ENCODE measurements around the gene BLTP2.
"Not testable (repeated sequence)": the region's sequence is repeated elsewhere in the genome, so short reads cannot be mapped to it uniquely, and the experiment has no call there.

Gene BLTP2

DNA sequence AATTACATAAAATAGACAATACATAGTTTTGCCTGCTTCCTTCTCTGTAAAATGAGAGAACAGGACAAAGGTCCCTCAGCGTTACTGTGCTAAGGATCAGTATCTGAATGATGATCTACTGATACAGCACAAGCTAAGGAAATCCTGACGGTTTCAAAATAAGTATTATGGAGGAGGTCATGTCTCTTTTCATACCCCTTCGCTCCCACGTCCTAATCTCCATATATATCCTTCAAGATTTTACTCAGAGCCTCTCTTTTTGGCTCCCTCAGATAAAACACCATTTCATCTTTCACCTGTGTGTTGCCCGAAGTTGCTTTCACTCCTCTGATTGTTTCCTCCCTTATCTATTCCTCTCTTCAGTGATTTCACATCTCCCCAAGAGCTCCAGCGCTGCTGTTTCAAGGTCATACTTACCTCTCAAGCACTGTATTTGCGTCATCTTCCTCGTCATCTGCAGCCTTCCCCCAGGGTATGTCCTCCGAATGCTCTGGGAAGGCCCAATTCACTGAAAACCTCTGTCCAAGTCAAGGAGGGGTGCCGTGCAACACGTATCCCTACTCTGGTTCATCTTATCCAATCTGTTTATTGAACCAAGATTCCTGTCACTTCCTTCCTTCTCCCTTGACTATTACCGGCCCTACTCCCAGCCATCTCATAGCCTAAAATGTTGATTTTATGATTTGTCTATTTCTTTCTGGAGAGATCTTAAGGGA is 1.2 kb upstream of the BLTP2 start:
- no peak for DNase-seq (ENCODE audit: low spot score)

DNA sequence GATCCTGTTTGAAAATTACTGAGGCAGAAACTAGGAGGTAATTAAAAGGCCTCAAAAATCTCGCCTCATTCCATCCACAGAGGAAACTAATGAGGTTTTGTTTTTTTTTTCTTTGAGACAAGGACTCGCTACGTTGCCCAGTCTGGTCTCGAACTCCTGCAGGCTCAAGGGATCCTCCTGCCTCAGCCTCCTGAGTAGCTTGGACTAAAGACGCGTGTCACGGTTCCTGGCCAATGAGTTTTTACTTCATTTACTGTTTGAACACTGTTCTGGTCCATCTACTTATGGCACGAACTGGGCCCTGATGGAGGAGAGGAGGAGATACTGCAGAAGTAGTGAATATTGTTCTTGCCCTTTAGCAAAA is 600 bp upstream of the BLTP2 start:
- DNase-seq (ENCODE audit: low spot score) = peak; percentile 20

DNA sequence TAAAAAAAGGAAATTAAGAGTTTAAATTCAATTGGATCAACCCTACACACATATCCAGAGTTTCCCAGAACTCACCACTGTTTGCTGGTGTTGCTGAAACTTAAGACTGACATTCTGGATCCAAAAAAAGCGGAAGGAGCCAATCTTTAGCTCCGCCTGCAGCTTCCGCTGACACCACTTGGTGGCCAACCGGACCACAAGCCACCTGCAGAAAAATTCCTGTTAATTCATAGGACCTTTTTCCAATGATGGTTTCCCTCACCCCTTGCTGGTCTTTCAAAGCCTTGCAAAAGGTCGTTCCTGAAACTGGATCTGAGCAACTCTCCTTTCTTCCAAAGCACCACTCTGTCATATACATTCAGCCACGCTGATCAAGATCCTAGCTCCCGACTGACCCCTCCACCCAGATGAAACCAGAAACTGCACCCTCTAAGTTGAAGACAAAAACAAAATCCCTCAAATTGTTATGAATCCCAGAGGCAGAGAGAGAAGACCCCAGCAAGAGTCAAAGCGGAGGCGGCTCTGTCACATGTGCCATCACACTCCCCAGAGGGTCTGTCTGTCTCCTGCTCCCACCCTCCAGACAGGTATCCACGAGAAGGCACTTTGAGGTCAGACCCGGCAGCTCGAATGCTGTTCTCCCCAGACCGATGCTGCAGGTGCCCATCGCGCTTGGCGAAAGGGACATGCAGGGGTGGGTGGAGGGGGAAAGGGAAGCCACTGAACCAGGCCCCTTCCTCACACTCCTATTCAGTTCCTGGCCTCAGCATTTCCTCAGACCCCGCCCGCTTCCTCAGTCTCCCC is 773 bp downstream of the BLTP2 start:
- DNase-seq (ENCODE audit: low spot score) = peak; percentile 57

DNA sequence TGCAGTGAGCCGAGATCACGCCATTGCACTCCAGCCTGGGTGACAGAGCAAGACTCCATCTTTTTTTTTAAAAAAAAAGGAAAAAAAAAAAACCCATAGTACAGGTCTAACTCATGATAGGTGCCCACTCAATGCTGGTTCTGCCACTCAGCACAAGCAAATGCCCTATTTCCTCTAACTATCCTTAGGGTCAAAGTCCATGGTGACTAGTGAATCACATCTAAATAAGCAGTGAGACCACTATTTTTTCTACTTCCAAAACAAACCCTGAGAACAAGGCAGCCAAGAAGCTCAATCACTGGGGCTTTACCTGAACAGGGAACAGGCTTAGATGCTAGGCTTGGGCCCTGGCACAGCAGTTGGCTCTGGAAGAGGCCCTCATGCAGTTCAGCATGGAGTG is 3.4 kb downstream of the BLTP2 start:
- no peak for DNase-seq (ENCODE audit: low spot score)

DNA sequence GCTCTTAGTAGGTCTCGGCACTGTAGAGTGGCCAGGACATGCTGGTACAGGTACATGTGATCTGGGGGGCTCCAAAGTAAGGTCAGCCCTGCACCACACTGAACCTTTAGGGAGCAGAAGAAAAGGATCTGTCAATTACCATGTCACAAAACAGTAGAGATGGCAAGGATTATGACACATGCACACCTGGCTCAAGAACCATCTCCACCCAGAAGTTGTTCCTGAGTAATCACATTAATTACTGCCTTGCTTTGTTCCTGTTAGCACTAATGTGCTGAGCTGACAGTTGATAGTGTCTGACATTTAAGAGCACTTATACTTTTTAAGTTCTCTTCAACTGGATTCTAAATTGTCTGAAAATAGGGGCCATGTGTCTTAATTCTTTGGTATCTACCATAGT is 9.5 kb downstream of the BLTP2 start:
- no peak for DNase-seq (ENCODE audit: low spot score)

DNA sequence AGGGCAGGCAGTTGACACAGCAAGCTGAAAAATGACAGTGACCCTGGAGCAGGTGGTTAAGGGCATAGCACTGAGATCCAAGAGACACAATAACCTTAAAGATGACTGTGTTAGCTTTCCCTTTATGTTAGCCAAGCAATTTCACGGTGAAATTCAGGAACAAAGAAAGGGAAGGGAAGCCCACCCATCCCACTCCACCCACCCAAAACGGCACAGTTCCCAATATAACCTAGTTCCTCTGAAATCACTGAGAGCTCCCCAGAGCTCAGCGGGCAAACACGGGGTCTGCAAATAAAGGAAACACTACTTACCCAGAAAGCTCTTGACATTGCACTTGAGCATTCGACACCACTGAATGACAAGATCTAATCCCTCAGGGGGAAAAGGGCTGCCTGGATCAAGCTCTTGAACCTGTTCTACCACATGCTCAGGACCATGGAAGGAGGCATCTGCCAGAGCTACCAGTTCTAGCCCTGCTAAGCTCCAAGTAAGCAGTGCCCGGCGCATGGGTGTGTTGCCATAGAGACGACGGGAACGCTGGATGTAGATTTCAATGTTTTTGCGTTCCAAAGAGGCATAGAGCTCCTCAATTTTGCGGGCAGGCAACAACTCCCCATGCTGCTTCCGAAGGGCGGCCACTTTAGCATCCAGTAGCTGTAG is 10.6 kb downstream of the BLTP2 start:
- DNase-seq (ENCODE audit: low spot score) = no peak

DNA sequence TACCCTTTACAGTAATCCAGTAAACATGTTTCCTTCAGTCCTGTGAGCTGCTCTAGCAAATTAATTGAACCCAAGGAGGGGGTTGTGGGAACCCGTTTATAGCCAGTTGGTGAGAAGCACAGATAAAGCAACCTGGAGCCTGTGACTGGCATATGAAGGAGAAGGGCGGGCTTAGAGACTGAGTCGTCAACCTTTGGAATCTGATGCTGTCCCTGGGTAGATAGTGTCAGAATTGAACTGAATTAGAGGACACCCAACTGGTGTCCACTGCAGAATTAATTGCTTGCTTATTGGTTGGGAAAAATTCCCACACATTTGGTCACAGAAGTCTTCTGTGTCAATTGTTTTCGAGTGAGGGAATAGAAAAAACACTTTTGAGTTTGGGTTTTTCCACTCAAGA is 18.1 kb downstream of the BLTP2 start:
- DNase-seq (ENCODE audit: low spot score) = no peak

DNA sequence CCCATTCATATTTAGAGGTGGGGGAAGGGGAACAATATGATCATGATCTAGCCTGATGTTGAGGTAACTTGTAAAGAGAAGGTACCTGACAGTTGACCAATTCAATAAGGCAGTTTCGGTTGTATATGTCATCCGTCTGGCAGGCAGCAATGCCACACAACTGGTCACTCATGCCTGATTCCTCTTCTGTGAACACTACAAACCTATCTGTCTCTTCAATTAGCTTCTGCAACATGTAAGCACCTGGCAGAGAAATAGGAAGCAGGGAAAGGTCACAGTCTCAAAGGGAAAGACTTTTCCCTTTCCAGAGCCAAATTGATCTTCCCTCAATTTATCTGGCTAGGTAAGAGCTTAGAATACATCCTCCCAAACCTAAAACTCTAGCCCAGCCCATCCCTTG is 20.8 kb downstream of the BLTP2 start:
- no peak for DNase-seq (ENCODE audit: low spot score)

DNA sequence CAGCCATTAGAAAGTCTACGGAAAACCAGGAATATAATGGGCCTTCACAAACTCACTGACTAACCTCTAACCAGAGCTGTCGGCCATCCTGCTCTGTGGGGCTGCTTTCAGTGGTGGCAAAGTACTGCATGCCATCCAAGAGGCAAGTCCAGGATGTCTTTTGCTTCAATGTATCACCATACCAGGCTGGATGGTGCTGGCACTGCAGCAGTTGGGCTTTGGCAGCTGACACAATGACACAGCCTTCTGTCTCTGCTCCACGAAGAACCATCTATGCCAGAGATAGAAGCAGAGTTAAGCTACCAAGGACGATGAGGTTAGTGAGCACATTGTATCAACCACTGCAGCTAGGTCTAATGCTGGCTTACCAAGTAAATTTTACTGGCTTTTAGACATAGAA is 21.3 kb downstream of the BLTP2 start:
- no peak for DNase-seq (ENCODE audit: low spot score)

DNA sequence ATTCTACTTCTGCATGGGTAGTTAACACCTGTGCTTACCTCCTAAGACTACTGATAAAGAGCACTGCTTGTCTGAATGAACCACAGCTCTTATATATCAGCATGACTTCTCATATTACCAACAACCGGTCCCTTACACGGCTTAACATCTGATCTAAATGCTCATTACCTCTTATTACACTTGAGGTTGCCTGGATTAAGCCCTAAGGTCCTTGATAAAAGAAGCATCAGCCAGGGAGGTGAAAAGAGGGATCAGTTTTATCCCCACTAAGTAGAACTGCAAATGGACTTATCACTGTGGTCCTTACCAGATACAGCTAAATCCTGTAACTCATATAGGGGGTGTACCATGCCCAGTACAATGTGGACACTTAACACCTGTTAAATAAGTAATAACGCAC is 22.8 kb downstream of the BLTP2 start:
- DNase-seq (ENCODE audit: low spot score) = no peak

DNA sequence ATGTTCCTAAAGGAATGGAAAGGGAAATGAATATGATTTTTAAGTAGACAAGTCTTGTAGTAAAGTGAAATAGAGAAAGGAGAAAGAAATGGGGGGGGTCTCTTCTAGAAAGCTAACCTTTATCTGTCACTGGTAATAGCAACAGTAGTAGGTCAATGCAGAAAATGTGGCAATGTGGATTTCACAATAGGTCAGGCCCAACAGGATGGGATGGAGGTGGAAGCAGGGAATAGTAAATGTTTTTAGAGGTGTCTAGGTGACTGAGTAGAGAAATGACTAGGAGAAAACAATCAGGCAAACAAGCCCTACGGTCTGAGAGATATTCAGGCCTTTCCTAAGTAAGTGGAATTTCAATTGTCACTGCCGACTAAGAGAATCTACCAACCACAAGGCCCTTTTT is 24.9 kb downstream of the BLTP2 start:
- no peak for DNase-seq (ENCODE audit: low spot score)

DNA sequence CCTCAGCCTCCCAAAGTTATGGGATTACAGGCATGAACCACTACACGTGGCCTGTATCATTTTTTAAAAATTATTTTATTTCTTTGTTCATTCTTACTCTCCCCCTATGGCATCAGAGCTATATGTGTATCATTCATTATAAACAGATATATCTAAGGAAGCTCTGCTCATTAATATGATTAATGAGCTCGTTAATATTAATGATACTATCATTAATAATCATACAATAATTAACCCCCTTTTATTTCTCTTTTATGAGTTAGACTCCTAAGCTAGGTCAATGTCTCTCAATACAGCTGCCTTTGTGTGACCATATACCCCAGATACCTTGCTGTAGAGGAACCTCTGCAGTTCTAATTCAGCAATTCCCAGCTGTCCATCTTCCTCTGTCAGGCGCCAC is 26.5 kb downstream of the BLTP2 start:
- no peak for DNase-seq (ENCODE audit: low spot score)

DNA sequence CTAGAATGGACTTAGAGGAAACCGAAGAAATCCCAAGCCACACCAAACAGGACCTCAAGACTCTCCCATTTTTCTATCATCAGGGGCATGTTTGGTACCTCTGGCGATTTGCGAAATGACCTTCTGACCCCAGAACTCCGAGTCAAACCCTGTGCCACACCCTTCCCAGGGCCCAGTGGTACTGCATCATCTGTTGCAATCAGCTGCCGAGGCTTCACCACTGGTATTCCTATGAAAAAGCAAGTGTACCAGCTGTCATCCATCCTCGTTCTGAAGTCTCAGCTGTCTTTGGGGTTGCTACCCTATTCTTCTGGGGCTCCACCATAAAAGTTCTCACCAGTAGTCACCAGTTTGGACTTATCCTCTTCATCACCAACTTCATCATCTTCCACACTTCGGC is 28.7 kb downstream of the BLTP2 start:
- no peak for DNase-seq (ENCODE audit: low spot score)

DNA sequence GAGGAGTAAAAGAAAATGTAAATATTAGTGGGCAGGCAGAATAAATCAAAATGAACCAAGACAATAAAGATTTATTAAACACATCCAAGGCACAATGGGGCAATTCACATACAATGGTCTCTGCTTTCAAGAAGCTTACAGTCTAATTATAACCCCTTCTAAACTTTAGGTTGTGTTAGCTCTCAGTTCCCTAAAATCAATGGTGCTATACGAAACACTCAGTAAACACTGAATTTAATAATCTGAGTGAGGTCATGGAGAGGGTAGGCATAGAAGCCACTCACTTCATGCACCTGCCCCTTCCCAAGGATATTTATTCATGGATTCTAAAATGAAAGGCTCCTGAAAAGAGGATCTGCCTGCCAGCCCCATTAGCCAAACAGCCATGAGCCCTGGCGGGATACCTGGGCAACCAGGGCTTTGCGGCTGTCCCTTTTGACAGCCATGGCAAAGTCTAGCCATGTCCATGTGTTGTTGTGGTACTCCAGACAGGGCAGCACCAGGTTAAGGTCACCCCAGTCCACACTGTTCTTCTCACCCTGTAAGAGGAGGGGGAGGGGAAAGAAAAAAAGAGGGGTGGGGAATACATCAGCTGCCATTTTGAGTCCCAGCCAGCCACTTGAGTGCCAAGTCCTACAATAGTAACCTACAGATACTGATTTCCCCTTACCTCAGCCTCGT is 29.6 kb downstream of the BLTP2 start:
- DNase-seq (ENCODE audit: low spot score) = no peak

DNA sequence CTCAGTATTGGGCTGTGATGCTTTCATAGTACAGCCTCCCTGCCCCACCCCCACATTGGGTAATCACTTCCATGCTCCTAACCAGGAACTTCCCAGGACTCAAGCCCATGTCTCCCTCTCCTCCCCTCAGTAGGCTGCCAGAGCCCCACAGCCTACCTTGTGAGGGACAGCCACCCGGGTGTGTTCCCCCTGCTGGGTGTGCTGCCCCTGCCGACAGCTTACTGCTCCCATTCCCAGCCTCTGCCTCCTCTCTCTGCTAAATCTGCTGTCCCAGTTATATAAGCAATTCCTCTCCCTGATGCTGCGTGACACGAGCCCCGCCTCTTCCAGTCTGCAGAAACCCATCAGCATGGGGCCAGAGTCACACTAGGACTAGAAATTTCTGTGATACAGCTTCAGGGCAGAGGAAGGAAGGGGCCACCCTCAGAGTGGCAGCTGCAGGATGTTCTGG is 31.0 kb downstream of the BLTP2 start, which contains the start of gene RSKR:
TSS of gene RSKR (minus strand) at position 255 of the 451 bp plus-strand sequence. CDS start at position 231, 24 bp downstream.
- no peak for DNase-seq (ENCODE audit: low spot score)

DNA sequence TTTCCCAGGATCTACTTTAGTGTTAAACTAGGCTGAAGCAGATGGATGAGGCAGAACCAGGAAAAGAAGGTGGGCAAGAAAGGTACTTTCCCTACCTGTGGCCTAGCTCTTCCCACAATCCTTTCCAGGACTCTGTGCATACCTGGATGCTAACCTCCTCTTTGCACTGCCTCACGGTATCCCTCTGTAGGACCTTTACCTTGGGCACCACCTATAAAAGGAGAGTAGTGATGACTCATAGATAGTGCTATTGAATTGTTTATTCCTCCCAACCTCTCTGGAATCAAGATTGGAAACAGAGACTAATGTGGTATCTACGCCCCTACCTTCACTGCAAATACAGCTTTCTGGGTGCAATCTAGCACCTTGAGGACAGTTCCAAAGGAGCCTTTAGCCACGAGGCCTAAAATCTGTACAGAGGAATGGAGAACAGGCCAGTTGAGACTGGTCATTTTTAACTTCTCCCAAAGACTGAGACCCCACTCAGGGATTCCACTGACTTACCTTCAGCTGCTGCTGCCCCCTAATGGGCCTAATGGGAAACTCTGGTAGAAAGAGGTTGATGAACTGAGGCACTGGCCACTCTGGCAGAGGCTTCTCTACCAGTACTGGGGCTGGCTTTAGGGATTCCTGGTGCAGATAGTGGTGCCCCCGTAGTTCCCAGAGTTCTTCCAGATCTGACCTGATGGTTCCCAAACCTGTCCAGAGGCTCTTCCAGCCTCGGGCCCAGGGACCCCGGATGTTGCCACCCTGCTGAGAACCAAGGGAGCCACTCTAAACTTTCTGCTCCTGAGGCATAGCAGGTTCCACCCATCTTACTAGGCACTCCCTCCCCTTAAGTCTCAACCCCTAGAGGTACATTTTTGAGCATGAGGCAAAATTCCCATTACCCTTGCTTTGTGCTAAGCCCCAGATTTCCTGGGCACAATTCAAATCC is 31.8 kb downstream of the BLTP2 start:
- DNase-seq (ENCODE audit: low spot score) = peak; percentile 58

DNA sequence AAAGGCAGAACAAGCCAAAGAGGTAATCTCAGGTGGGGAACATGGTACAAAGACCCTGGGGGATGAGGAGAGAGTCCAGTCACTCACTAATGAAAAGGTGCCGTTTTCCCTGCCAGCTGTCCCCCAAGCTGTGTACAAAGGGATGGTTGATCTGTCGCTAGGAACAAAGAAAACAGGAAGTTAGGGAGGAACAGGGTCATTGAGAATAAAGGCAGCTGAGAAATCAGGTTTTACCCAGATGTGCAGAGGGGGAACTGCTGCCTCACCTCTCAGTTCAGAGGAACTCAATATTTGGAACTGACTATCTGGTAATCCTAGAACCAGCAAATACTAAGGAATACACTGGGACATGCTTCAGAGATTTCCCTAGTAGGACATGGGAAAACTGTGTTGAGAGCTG is 32.4 kb downstream of the BLTP2 start:
- no peak for DNase-seq (ENCODE audit: low spot score)

DNA sequence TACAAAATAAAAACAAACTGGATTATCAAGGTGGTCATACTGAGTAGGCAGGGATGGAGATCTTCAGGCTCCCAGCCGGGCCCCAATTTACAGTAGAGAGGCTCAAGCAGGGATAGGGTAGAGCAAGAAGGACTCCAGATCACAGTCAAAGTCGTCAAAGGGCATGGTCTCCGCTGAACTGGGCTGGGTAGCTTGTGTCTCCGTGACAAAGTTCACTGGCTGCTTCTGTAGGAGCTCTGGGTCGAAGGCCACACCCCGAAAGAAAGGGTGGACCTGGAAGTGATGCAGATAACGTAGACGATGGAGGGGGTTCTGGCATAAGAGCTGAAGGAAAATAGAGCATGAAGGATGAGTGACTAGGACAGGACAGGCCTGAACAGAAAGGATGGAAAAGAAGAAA is 34.6 kb downstream of the BLTP2 start:
- no peak for DNase-seq (ENCODE audit: low spot score)

DNA sequence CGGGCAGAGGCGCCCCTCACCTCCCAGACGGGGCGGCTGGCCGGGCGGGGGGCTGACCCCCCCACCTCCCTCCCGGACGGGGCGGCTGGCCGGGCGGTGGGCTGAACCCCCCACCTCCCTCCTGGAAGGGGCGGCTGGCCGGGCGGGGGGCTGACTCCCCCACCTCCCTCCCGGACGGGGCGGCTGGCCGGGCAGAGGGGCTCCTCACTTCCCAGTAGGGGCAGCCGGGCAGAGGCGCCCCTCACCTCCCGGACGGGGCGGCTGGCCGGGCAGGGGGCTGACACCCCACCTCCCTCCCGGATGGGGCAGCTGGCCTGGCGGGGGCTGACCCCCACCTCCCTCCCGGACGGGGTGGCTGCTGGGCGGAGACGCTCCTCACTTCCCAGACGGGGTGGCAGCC is 40.9 kb downstream of the BLTP2 start:
- not testable (repeated sequence) for DNase-seq (ENCODE audit: low spot score)

DNA sequence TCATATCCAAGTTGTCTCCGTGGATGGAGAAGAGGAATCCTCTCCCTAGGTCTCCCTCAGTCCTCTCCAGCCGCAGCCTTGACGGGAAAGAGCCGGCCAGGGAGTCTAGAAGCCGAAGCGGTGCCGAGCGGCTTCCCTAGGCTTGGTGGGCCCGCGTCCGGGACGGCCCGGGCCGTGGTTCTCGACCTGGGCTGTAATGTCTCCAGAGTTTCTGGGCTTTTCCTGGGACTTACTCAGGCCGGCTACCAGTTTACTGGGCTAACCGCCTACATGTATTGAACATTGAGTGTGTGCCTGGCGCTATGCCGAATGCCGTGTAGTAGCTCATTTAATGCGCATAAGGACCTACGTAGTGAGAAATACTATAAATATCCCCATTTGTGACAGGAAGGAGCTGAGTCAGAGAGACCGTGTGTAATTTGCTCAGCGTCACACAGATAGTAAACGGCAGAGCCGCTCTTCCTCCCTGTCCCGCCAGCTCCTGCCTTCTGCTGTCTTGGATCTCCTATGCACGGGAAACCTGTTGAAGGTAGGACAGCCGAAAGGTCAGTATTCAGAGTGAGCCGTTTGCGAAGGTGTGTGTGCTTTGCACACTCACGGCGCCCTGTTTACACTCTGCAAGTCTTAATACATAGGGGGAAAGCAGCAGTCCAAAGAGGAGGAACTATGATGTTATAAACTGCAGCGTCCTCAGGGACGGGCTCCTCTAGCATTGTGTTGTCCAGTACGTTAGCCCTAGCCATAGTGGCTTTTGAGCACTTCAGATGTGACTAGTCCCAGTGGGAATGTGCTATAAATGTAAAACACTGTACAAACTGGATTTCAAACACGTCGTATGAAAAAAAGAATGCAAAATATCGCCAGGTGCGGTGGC is 45.4 kb downstream of the BLTP2 start:
- no peak for DNase-seq (ENCODE audit: low spot score)
